Measurements from ENCODE around the gene TXNL1.

Gene TXNL1

GRCh38 chr18:56606618-56607017, 31.8 kb downstream of the TXNL1 start:
- TF ChIP-seq, protein P1, sequence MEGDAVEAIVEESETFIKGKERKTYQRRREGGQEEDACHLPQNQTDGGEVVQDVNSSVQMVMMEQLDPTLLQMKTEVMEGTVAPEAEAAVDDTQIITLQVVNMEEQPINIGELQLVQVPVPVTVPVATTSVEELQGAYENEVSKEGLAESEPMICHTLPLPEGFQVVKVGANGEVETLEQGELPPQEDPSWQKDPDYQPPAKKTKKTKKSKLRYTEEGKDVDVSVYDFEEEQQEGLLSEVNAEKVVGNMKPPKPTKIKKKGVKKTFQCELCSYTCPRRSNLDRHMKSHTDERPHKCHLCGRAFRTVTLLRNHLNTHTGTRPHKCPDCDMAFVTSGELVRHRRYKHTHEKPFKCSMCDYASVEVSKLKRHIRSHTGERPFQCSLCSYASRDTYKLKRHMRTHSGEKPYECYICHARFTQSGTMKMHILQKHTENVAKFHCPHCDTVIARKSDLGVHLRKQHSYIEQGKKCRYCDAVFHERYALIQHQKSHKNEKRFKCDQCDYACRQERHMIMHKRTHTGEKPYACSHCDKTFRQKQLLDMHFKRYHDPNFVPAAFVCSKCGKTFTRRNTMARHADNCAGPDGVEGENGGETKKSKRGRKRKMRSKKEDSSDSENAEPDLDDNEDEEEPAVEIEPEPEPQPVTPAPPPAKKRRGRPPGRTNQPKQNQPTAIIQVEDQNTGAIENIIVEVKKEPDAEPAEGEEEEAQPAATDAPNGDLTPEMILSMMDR (conservative IDR thresholded peaks at IDR 0.05; ENCODE audit: control insufficient read depth, insufficient read depth, low read depth, low read length), result no peak
- H3K4me3 ChIP-seq (ENCODE audit: control insufficient read depth, low read depth, low read length), result no peak overlapping the region
- no peak for DNase-seq (ENCODE audit: low read depth)

DNA sequence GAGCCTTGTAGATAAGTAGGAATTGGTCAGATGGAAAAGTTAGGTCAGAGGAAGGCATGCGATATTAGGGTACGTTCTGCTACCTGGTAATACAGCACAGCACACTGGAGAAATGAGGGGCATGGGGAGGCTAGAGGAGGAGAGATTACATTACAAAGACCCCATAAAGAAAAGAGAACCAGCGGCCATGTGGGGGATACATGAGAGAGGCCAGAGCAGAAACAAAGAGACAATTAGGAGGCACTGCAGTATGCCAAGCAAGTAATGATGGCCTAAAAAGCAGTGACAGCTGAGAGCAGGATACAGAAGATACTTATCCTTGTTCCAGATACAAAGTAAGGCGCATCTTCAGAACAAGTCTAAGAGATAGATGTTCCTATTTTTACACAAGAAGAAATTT, 40.0 kb downstream of the TXNL1 start:
- no peak for DNase-seq (ENCODE audit: low read depth)
- no peak overlapping the region for H3K4me3 ChIP-seq (ENCODE audit: control insufficient read depth, low read depth, low read length)
- TF ChIP-seq, protein P1 (conservative IDR thresholded peaks at IDR 0.05; ENCODE audit: control insufficient read depth, insufficient read depth, low read depth, low read length), result no peak

DNA sequence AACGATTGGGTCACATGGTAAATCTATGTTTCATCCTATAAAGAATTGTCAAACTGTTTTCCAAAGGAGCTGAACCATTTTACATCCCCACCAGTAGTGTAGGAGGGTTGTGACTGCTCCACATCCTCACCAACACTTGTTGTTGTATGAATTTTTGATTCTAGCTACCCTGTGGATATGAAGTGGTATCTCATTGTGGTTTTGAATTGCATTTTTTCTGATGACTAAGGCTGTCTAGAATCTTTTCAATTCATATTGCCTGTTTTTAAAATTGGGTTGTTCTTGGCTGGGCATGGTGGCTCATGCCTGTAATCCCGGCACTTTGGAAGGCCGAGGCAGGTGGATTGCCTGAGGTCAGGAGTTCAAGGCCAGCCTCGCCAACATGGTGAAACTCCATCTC, 44.5 kb downstream of the TXNL1 start:
- TF ChIP-seq, protein P1 (conservative IDR thresholded peaks at IDR 0.05; ENCODE audit: control insufficient read depth, insufficient read depth, low read depth, low read length), result no peak
- H3K4me3 ChIP-seq (ENCODE audit: control insufficient read depth, low read depth, low read length), result no peak overlapping the region
- peak; percentile 26 for DNase-seq (ENCODE audit: low read depth)

DNA sequence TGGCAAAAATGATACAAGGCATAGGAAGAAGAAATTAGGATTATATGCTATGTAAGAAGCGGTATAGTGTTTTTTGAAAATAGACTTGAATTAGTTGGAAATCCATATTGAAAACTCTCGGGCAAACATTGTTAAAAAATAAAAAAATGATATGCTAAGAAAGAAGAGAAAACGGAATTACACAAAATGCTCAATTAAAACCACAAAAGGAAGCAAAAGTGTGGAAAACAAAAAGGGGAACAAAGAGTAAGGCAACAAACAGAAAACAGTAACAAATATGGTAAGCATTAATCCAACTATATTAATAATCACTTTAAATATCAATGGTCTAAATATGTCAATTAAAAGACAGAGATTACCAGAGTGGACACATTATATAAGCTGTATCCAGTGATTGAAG, 58.4 kb downstream of the TXNL1 start:
- TF ChIP-seq, protein P1 (conservative IDR thresholded peaks at IDR 0.05; ENCODE audit: control insufficient read depth, insufficient read depth, low read depth, low read length), result no peak
- no peak overlapping the region for H3K4me3 ChIP-seq (ENCODE audit: control insufficient read depth, low read depth, low read length)
- DNase-seq (ENCODE audit: low read depth), result no peak

DNA sequence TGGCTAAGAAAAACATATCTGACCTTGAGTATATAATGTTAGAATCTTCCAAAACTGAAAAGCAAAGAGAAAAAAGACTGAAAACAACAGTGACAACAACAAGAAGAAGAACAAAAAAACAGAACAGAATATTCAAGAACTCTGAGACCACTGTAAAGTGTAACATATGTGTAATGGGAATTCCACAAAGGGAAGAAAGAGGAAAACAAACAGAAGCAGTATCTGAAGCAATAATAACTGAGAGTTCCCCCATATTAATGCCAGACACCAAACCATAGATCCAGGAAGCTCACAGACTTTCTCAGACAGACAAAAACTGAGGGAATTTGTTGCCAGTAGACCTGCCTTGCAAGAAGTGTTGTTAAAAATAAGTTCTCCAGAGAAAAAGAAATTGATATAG, 58.9 kb downstream of the TXNL1 start:
- no peak overlapping the region for H3K4me3 ChIP-seq (ENCODE audit: control insufficient read depth, low read depth, low read length)
- DNase-seq (ENCODE audit: low read depth), result no peak
- TF ChIP-seq, protein P1 (conservative IDR thresholded peaks at IDR 0.05; ENCODE audit: control insufficient read depth, insufficient read depth, low read depth, low read length), result no peak

- no peak overlapping the region for H3K4me3 ChIP-seq (ENCODE audit: control insufficient read depth, low read depth, low read length)
- DNase-seq (ENCODE audit: low read depth), result no peak
- TF ChIP-seq, protein P1 (conservative IDR thresholded peaks at IDR 0.05; ENCODE audit: control insufficient read depth, insufficient read depth, low read depth, low read length), result no peak
Measured at GRCh38 chr18:56576826-56577573, 61.4 kb downstream of the TXNL1 start.
